K562 (cell line): ENCODE results near the gene CHD2. TPM values are rescaled to one million over a fixed set of nuclear protein-coding genes. Genes with fewer than 3 reads are reported as not detected.

Experiments
- ATAC-seq: fragments of 200-7000 bp; cut with Tn5 transposase; 3 replicates; pipeline ENCODE4 v1.9.1; 2020; ENCODE audit warnings: moderate library complexity
- BruUV-seq: library from RNA; stranded (reverse); fragments of 400-500 nt; replicated peaks from 2 replicates; lab custom pipeline; 2021; lab: Mats Ljungman, UMichigan
- CTCF ChIA-PET: fragments of 300-600 bp; formaldehyde crosslinking; extraction: SDS; loops from one replicate; lab custom pipeline; 2021; ENCODE audit warnings: low intra/inter-chr PET ratio; lab: Yijun Ruan, JAX
- POLR2A ChIA-PET: fragments of 300-600, 350-650 bp; sonication (Branson Sonifier 250); formaldehyde crosslinking; extraction: SDS; loops from one replicate; lab custom pipeline; 2021; ENCODE audit warnings: antibody characterized with exemption, inconsistent platforms; lab: Yijun Ruan, JAX
- DNase-seq, 4 experiments: peaks; one replicate each; pipeline versions ENCODE4 v3.0.0 to v3.0.0-alpha.2; 2011 to 2018; ENCODE audit warnings: low spot score in 3 of 4, mixed read lengths in 3 of 4; ENCODE audit errors: extremely low read depth in 1 of 4
- FAIRE-seq: peaks from 2 replicates; lab custom pipeline; 2011; peaks lifted over from hg19 to GRCh38; lab: Jason Lieb, UNC
- H2AFZ ChIP-seq: 2 replicates; pipeline ENCODE4 v1.6.0; 2011; ENCODE audit warnings: low read depth, low read length, control low read depth, inconsistent platforms
- H3K27ac ChIP-seq: fragments of 200-600 bp; 3 replicates; pipeline ENCODE4 v1.8.0; 2011; ENCODE audit warnings: low read depth, mild to moderate bottlenecking, control low read depth, inconsistent platforms, low read length, moderate library complexity, mixed read lengths; ENCODE audit errors: extremely low read depth
- H3K27me3 ChIP-seq, 2 experiments: fragments of 300-600 bp in 1 of 2; 2 replicates in 1 of 2; 3 replicates in 1 of 2; pipeline versions ENCODE4 v1.6.0 to v1.8.0; 2011; ENCODE audit warnings: inconsistent platforms in 2 of 2, low read length in 2 of 2, mild to moderate bottlenecking in 1 of 2, mixed read lengths in 1 of 2, moderate library complexity in 1 of 2; ENCODE audit not compliant: control insufficient read depth in 2 of 2, insufficient read depth in 2 of 2
- H3K36me3 ChIP-seq: fragments of 300-600 bp; 3 replicates; pipeline ENCODE4 v1.8.0; 2011; ENCODE audit warnings: mild to moderate bottlenecking, low read length, inconsistent platforms; ENCODE audit not compliant: control insufficient read depth, insufficient read depth
- H3K4me1 ChIP-seq, 2 experiments: fragments of 200-600 bp in 1 of 2; replicated peaks in 1 of 2; 2 replicates in 1 of 2; 3 replicates in 1 of 2; pipeline versions ENCODE4 v1.5.1 to v1.8.0; 2011; ENCODE audit warnings: inconsistent platforms in 2 of 2, low read length in 2 of 2, mild to moderate bottlenecking in 1 of 2, mixed read lengths in 1 of 2, moderate library complexity in 1 of 2; ENCODE audit not compliant: control insufficient read depth in 2 of 2, insufficient read depth in 2 of 2
- H3K4me2 ChIP-seq: 2 replicates; pipeline ENCODE4 v1.6.1; 2011; ENCODE audit warnings: low read length, control low read depth, inconsistent platforms, mixed read lengths; ENCODE audit not compliant: insufficient read depth
- H3K4me3 ChIP-seq: fragments of 200-600 bp; sonication (generic), shearing (Covaris generic); 2 replicates; pipeline ENCODE4 v1.5.1; 2016; ENCODE audit warnings: control low read depth, inconsistent platforms
- H3K79me2 ChIP-seq: fragments of 200-600 bp; 3 replicates; pipeline ENCODE4 v1.8.0; 2011; ENCODE audit warnings: low read length, inconsistent platforms; ENCODE audit not compliant: control insufficient read depth, insufficient read depth
- H3K9ac ChIP-seq, 2 experiments: 2 replicates each; pipeline versions ENCODE4 v1.6.0 to v1.6.1; 2011; ENCODE audit warnings: low read depth in 2 of 2, low read length in 2 of 2, control low read depth in 1 of 2, inconsistent platforms in 1 of 2, mild to moderate bottlenecking in 1 of 2, mixed read lengths in 1 of 2; ENCODE audit not compliant: insufficient read depth in 1 of 2
- H3K9me1 ChIP-seq: one replicate; pipeline ENCODE4 v1.6.0; 2011; ENCODE audit warnings: inconsistent platforms, mild to moderate bottlenecking, low read length, moderate library complexity; ENCODE audit not compliant: control insufficient read depth, insufficient read depth
- H3K9me3 ChIP-seq: replicated peaks from 2 replicates; pipeline ENCODE4 v1.5.1; 2011; ENCODE audit warnings: low read depth, low read length, inconsistent platforms; ENCODE audit not compliant: control insufficient read depth, insufficient read depth
- H4K20me1 ChIP-seq: replicated peaks from 2 replicates; pipeline ENCODE4 v1.6.1; 2011; ENCODE audit warnings: low read length, inconsistent platforms, mixed read lengths; ENCODE audit not compliant: control insufficient read depth, insufficient read depth
- HOXB6 ChIP-seq: fragments of 250-450 bp; sonication (Bioruptor Pico); IDR thresholded peaks from 2 replicates; pipeline ENCODE4 v1.5.1; 2022; ENCODE audit warnings: mild to moderate bottlenecking, borderline replicate concordance
- MIER1 ChIP-seq: fragments of 450-650 bp; IDR thresholded peaks from 2 replicates; pipeline ENCODE4 v1.6.1; 2016; ENCODE audit warnings: antibody characterized with exemption, mild to moderate bottlenecking, low read depth
- NFE2L1 ChIP-seq: fragments of 450-650 bp; IDR thresholded peaks from 2 replicates; pipeline ENCODE4 v1.6.1; 2016; ENCODE audit warnings: missing genetic modification characterization, low read depth, mild to moderate bottlenecking, missing compliant biosample characterization, moderate library complexity, borderline replicate concordance
- SAFB2 ChIP-seq: fragments of 200-400 bp; formaldehyde crosslinking; IDR thresholded peaks from 2 replicates; pipeline ENCODE4 v1.6.1; 2018; ENCODE audit warnings: borderline replicate concordance, low read length, low read depth, moderate library complexity; ENCODE audit not compliant: severe bottlenecking
- THRAP3 ChIP-seq: fragments of 450-650 bp; IDR thresholded peaks from 2 replicates; pipeline ENCODE4 v1.6.1; 2016; ENCODE audit warnings: mild to moderate bottlenecking, inconsistent platforms, borderline replicate concordance
- U2AF1 ChIP-seq: fragments of 200-400 bp; formaldehyde crosslinking; optimal IDR thresholded peaks from 2 replicates; pipeline ENCODE3; 2017; ENCODE audit warnings: mild to moderate bottlenecking, low read depth, low read length, moderate library complexity
- YY1 ChIP-seq, 3 experiments: IDR thresholded peaks; 2 replicates each; pipeline ENCODE4 v1.6.1; 2011; ENCODE audit warnings: low read length in 2 of 3, mild to moderate bottlenecking in 2 of 3, moderate library complexity in 2 of 3, borderline replicate concordance in 1 of 3, control low read depth in 1 of 3, low read depth in 1 of 3; ENCODE audit not compliant: insufficient read depth in 3 of 3, insufficient replicate concordance in 2 of 3, control insufficient read depth in 1 of 3, insufficient read length in 1 of 3; ENCODE audit errors: extremely low read depth in 1 of 3
- ZNF282 ChIP-seq: sonication (generic); formaldehyde crosslinking; IDR thresholded peaks from 2 replicates; pipeline ENCODE4 v1.8.1; 2023; ENCODE audit warnings: missing genetic modification reagents
- ZNF507 ChIP-seq: conservative IDR thresholded peaks from 2 replicates; pipeline ENCODE4 v1.6.1; 2017; ENCODE audit warnings: missing genetic modification characterization, missing compliant biosample characterization
- WGBS: fragments of 100-300 bp; shearing (Covaris generic); methylation state at CpG from one replicate; pipeline ENCODE4 v1.1.6; 2016; ENCODE audit warnings: low coverage, mixed read lengths; ENCODE audit not compliant: insufficient coverage; ENCODE audit errors: missing lambda C conversion rate; 5-methylcytosine and 5-hydroxymethylcytosine counted together
- in situ Hi-C: fragments of 300-500 bp; cut with MboI; formaldehyde crosslinking; loops from 4 replicates; pipeline ENCODE4 v1.15.0; 2018; ENCODE audit warnings: inconsistent platforms, mixed read lengths
- intact Hi-C: fragments of 100-400 bp; cut with micrococcal nuclease; formaldehyde crosslinking; loops from 2 replicates; pipeline ENCODE4 v1.14.2; 2022
- polyA plus RNA-seq, 8 experiments: library from polyadenylated mRNA; depleted of rRNA in 4 of 8; stranded (reverse) in 5 of 8; unstranded in 3 of 8; fragments of >200 nt; fragmentation: Nextera tagmentation in 2 of 8; fragmentation: Illumina TruSeq in 1 of 8; extraction: Ambion mirVana in 2 of 8; extraction: Trizol in 1 of 8; gene quantifications; 2 replicates each; pipeline versions ENCODE4 v1.2.1 to v1.2.3, GENCODE V29; 2011 to 2014; ENCODE audit warnings: inconsistent platforms in 1 of 8, missing spikeins in 1 of 8
- total RNA-seq, 7 experiments: library from RNA; depleted of rRNA in 6 of 7; stranded (reverse); fragments of >200 nt in 6 of 7; fragmentation: Illumina TruSeq in 2 of 7; extraction: Trizol in 2 of 7; gene quantifications; 2 replicates each; pipeline versions ENCODE4 v1.2.1 to v1.2.3, GENCODE V29; 2011 to 2021; ENCODE audit warnings: low replicate concordance in 1 of 7
- TF ChIP-seq, protein P1 (sequence below), 2 experiments: fragments of 450-650 bp in 1 of 2; sonication (generic) in 1 of 2; formaldehyde crosslinking; conservative IDR thresholded peaks; 2 replicates each; pipeline versions ENCODE4 v1.4.0 to v1.8.1; 2020 to 2022; ENCODE audit warnings: mild to moderate bottlenecking in 1 of 2, missing genetic modification reagents in 1 of 2

Gene CHD2
- total and polyA plus RNA-seq, 9 of the 15 experiments (the other 6 are each of a cell fraction or from before 2014, with no cell fraction given) = 38.9 to 70.8 (median 56.2) TPM

DNA sequence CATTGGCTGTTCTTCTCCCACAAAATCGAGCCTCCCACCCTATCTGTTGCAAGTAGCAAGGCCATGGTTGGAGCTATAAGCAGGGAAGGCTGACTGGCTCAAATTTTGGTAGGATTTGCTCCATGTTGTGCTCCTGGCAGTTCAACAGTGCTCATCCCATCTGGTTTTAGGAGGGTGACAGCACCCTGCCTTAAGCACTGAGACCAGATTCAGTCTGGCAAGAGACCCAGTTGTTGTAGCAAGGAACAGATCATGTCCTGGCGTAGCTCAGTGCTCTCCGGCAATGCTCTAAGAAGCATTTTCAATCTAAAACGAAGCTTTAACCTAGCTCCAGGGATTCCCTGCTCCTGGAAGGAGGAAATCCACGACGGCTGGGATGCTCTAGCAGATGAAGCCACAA lies 97.7 kb downstream of the CHD2 start (continued):
- TF ChIP-seq SAFB2 (no peak), YY1 (IDR thresholded peaks at IDR 0.05; ENCODE audit: borderline replicate concordance in 1 of 3, control insufficient read depth in 1 of 3, extremely low read depth in 1 of 3, insufficient read depth in 3 of 3, insufficient read length in 1 of 3, insufficient replicate concordance in 2 of 3, low read depth in 1 of 3, low read length in 2 of 3) (no peak), NFE2L1 (tag) (no peak), THRAP3 (no peak)
- TF ChIP-seq, protein P1, sequence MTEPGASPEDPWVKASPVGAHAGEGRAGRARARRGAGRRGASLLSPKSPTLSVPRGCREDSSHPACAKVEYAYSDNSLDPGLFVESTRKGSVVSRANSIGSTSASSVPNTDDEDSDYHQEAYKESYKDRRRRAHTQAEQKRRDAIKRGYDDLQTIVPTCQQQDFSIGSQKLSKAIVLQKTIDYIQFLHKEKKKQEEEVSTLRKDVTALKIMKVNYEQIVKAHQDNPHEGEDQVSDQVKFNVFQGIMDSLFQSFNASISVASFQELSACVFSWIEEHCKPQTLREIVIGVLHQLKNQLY (CRISPR knock-in tag; conservative IDR thresholded peaks at IDR 0.05) = no peak

DNA sequence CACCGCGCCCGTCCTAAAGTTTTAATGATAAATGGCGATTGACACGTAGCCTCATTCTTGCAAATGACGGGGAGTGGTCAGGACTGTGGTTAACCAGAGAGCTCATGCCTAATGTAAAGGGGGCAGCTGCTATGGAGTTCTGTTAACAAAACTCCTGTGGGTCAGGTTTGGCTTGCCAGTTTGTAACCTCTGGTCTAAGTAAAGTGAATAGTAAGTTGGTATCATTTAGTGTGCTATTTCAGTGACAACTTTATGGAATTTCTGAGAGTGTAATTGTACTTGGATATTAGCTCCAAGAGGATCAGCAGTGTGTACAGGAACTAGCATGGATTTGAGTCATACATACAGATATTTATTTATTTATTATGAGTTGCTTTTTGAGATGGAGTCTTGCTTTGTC lies 101.0 kb downstream of the CHD2 start:
- ChIA-PET CTCF (no interaction called here), POLR2A (no interaction called here)
- H3K27ac ChIP-seq = no peak overlapping the region
- no peaks in the 10 kb centered on the region; the same call in 1 of the 2 replicates for H3K9me3 ChIP-seq
- no peak overlapping the region for H2AFZ ChIP-seq
- H3K4me1 ChIP-seq = no peaks in the 10 kb centered on the region
- ATAC-seq (no peak), FAIRE-seq (no peak), DNase-seq (no peak)
- no peak overlapping the region for H3K4me2 ChIP-seq
- no peaks in the 10 kb centered on the region for H3K27me3 ChIP-seq
- H3K4me3 ChIP-seq = no peak overlapping the region
- H3K9ac ChIP-seq = no peak overlapping the region
- TF ChIP-seq HOXB6 (CRISPR knock-in tag) (no peak), ZNF282 (CRISPR knock-in tag) (no peak), MIER1 (no peak), U2AF1 (no peak), ZNF507 (no peak)
- H4K20me1 ChIP-seq = no peaks in the 10 kb centered on the region
- intact Hi-C loops = no loop called here
- 89% methylated on average over 6 of the region's 6 CpGs for WGBS
- H3K9me1 ChIP-seq = no peaks in the 10 kb centered on the region
- no peaks in the 10 kb centered on the region for H3K79me2 ChIP-seq
- H3K36me3 ChIP-seq = peaks cover 92% of the 10 kb centered on the region
- in situ Hi-C loops = no loop called here
- BruUV-seq = no TSS peak
